HG03139 (cell line): ENCODE results near the gene TTYH3.

Experiments
- ATAC-seq: cut with Tn5 transposase; IDR thresholded peaks from one replicate; pipeline ENCODE4 v1.9.1; 2021; ENCODE audit not compliant: unreplicated experiment

TTYH3 gene

DNA sequence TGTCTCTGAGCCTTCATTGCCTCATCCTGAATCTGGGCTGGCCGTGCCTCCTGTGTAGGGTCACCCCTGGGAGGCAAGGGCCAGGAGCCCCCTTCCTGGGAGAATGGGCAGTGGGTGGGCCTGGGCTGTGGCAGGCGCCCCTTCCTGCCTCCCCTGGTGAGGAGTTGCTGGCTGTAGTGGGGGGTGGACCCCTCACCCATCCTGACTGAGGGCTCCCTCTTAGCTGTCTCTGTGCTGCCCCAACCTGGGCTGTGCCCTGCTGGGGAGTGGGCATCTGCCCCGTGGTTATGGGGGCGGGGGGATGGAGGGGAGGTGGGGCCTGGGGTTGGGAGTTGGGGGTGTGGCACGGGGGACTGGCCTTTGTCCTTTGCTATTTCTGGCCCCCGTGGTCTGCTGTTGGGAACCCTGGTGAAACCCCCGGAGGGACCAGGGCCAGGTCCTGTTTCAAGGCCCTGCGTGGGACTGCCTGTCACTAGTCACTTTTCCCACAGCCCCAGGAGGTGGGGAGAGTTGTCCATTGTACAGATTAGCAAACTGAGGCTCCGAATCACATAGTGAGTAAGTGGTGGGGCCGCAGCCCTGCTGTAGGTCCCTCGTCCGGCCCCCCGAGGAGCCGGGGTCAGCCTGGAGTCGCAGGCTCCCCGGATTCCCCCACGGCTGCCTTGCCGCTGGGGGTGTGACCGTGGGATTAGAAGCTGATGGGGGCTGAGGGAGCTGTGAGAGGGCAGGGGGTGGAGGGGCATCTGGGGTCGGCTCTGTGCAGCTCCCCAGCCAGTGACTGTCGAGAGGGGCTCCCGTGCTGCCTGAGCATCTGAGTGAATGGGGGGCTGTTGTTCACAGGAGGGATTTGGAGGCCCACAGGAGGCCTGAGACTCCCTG lies 2.7 kb downstream of the TTYH3 start:
- ATAC-seq = no peak

DNA sequence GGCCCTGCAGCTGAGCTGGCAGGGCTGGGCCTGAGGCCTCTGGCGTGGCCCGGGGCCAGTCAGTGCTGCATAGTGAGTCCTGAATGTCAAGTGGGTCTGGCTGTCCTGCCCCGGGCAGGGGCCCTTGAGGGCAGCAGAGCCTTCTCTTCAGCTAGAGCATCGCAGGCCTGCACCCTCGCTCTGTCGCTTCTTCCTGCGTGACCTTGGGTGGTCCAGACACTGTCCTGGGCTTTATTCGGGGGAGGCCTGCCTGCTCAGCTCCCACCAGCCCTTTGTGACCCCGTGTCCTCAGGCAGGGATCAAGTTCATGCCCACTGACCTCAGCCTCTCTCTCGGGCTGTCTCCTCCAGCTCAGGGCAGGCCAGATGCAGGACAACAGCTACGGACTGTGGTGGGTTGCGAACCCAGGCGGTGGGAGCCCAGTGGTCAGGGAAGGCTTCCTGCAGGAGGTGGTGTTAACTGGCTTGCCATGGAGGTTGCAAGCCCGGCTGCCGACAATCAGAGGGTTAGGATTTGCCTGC lies 3.4 kb downstream of the TTYH3 start:
- ATAC-seq = no peak

DNA sequence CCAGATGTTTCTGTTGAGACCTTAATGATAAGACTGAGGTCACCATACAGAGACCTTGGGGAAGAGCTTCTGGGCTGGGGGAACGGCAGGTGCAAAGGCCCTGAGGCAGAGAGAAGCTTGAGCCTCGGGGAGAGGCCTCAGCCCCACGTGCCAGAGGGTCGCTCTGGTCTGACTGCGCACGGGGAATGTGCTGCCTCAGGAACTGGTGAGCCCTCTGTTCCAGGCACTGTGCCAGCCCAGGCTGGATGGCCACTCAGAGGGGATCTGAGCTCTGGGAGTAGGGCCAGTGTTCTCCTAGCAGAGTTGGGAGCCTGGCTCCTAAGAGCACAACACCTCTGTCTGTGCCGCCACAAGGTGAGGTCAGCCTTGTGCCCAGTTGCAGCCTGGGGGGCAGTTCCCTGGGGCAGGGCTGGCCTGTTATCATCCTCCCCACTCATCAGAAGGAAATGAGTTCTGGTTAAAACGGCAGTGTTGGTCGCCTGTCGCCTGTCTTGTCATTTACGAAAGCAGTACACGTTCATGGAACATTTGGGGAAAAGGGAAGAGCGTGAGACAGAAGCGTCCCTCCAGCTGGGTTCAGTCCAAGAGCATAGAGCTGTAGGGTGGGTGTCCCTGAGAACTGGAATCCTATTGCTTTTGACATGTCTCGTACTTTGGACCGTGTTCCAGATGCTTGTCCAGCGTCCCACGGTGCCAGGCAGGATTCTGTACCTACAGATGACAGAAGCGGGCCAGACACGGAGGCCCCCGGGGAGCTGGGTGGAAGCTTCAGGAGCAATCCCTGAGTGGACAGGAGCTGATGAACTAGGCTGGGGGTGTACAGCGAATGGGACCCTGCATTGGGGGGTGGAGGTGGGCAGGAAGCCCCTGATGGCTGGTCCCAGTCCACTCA lies 4.3 kb downstream of the TTYH3 start:
- ATAC-seq = no peak

DNA sequence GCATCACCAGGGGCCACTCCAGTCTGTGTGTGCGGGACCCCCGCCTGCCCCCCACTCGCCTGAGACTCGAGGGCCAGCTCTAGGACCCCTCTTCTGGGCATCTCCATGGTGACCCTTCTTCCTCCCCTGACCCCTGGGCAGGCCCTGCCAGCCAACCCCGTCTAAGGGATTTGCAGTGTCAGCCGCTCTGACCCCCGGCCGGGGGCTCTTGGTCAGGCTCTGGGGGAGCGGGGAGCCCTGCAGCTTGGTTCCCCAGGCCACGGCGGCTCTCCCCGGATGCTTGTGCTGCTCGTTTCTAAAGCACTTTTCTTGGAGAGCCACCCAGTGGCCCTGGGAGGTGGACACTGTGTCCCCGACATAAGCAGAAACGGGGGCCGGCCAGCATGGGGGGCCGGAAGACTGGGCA lies 5.3 kb downstream of the TTYH3 start:
- no peak for ATAC-seq

DNA sequence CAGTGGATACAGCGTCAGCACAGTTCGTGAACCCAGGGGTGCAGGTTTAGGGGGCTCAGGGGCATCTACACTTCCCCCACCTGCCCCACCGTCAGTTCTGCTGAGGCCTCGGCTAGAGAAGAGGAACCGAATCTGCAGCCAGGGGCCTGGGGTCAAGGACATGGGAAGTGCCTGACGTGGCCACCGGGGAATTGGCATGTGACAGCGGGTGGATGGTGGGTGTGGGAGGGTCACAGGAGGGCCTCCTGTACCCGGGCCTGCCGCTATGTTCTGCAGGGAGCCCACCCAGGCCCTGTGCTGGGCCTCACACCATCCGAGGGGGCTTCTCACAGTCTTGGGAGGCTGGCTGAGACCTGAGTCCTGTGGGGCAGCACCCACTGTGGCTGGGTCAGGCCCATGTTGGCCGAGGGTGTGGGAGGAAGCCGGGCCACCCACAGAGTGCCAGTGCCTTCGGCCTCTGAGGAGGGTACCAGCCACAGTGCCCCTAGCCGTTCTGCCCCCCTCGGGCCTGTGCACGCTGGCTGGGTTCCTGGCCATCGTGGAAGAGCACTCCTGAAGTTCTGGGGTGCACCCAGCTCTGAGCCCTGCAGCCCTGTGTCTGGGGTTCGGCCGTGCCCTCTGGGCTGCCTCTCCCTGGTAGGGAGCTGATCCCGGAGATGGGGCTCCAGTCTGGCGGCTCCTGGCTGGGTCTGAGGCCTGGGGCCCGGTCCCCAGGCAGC lies 5.9 kb downstream of the TTYH3 start:
- ATAC-seq = no peak

DNA sequence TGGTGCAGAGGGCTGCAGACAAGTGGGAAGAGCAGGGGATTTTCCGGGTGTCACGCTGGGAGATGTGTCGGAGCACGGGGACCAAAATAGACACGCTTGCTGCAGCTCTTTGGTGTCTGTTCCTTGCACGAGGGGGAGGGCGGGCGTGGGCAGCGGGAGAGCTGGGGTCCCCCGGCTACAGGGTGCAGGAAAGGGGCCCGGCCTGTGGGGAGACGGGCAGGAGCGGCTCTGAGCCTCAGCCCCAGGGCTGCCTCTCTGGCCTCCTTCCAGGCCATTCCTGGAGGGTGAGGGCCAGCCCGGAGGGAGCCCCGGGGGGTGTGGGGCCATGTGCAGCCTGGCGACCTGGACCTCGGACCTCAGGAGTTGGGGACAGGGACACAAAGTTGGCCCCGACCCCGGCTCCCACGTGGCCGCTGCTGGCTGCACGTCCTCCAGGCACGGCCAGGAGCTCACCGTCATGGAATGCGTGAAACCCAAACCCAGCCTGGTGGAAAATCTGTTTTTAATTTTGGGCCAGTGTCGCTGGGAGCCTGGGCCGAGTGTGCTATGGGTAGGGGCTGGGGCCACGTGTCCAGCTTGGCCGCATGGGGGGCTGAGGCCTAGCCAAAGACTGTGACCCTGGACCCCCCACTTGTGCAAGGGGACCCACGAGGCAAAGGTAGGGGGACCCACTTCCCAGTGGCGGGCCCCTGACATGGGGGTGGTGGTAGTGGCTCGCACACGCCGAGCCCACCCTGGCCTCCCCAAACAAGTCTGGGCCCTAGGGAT lies 6.6 kb downstream of the TTYH3 start:
- no peak for ATAC-seq

DNA sequence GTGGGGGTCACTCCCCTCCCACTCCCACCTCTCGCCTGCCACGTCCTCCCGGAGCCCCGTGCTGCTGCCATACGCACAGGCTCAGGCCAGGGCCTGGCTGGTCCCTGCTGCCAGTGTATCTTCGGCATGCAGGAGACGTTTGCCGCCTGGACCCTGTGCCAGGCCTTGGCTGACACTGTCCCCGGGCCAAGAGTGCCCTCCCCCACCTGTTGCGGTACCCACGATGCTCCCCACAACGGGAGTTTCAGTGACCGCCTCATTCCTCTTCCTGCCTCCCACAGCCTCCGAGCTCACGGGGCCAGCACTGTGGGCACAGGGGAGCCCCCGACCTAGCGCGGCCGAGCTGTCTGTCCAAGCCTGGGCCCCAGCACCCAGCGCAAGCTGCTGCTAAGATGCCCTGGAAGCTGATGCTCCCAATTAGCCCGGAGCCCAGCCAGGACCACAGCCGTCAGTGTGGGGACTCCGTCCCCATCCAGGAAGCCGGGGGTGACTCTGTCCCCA lies 7.4 kb downstream of the TTYH3 start:
- ATAC-seq = no peak

DNA sequence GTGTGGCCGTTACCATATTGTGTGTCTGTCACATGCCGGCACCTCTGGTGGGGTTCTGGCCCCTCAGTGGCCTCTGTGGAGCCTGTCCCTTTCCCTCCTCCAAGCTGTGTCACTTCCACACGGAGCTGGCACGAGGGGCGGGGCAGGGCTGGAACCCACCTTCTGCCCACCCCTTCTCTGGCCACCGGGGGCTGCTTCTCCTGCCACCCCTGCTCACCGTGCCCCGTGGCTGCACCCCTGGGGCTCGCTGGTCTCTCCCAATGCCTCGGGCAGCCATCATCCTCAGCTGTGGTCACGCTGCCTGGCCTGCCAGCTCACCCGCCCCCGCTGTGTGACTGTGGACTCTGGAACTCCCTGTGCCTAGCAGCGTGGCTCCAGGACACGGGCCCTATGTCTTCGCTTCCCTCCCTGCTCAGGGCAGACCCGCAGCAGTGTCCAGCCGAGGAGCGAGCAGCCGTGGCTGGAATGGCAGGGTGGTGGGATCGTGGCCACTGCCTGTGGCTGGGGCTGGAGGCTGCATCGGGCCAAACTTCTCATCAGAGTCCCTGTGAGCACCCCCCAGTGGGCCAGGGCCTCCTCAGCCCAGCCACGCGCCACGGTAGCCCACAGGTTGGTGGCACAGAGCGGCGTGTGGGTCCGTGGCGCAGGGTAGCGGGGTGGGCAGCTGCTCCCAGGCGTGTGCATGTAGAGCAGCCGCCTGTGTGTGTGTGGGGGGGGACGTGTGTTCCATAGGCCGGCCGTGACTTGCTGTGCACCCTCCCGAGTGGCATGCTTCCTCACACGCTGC lies 8.1 kb downstream of the TTYH3 start:
- no peak for ATAC-seq

DNA sequence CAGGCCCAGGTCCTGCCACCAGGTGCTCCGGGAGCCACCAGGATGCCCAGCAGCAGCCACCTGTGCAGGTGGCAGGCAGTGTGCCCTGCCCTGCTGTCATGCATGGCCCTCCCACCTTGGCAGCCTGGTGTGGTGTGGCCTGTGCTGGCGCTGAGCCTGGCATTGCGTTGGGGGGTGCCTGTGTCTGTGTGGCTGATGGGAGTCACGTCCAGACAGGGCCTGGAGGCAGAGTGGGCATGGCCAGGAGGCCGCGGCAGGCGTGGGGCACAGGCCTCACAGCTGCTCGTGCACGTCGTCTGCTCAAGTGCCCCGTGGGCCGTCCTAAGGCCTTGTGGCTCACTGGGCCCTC lies 8.7 kb downstream of the TTYH3 start:
- ATAC-seq = no peak

DNA sequence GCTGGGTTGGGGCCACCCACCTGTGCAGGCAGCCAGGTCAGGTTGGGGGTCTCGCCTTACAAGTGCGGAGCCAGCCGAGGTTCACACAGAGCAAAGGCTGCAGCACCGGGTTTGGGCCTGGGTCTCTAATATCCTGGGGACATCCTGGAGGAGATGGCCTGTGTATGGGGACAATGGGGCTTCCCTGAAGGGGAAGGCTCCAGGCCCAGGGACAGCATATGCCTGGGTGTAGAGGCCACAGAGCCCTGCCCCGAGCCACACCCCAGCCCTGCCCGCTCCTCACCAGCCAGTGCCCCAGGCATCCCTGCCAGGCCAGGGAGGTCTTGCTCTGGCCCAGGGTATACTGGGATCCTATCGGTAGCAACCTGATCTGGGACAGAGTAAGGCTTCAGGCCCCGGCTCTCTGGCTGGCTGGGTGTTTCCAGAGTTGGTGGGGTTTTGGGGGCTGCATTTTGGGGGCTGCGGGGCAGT lies 9.1 kb downstream of the TTYH3 start:
- ATAC-seq = no peak

DNA sequence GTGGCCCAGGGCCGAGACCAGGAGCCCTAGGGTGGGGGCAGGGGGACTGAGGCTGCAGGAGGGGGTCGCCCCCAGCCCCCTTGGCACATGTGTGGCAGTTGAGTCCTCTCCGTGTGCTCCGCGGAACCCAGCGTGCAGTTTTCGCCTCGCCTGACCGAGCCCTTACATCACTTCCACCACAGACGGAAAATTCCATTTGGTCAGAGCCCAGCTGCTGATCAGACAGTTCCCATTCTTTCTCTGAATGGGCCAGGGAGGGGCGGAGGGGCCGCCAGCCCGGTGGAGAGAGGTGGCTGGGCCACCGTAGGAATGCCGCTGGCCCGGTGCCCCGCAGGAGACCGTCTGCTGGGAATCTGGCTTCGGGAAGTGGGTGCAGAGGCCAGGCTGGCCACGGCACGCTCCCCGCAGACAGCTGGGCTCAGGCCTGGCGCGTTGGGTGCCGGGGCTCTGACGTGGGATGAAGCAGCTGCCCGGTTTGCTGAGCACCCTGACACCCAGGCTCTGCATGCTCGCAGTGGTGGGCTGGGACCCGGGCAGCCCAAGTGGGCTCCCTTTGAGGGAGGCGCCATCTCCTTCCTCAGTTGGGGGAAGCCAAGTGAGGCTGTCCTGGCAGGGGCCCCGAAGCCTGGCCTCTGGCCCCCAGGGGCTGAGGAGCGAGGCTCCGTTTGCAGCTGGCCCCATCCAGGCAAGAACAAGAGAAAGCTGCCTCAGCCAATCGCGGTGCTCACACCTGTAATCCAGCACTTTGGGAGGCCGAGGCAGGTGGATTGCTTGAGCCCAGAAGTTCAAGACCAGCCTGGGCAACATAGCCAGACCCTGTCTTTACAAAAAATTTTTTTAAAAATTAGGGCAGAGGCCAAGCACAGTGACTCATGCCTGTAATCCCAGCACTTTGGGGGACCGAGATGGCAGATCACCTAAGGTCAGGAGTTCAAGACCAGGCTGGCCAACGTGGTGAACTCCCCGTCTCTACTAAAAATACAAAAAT lies 9.9 kb downstream of the TTYH3 start:
- no peak for ATAC-seq

DNA sequence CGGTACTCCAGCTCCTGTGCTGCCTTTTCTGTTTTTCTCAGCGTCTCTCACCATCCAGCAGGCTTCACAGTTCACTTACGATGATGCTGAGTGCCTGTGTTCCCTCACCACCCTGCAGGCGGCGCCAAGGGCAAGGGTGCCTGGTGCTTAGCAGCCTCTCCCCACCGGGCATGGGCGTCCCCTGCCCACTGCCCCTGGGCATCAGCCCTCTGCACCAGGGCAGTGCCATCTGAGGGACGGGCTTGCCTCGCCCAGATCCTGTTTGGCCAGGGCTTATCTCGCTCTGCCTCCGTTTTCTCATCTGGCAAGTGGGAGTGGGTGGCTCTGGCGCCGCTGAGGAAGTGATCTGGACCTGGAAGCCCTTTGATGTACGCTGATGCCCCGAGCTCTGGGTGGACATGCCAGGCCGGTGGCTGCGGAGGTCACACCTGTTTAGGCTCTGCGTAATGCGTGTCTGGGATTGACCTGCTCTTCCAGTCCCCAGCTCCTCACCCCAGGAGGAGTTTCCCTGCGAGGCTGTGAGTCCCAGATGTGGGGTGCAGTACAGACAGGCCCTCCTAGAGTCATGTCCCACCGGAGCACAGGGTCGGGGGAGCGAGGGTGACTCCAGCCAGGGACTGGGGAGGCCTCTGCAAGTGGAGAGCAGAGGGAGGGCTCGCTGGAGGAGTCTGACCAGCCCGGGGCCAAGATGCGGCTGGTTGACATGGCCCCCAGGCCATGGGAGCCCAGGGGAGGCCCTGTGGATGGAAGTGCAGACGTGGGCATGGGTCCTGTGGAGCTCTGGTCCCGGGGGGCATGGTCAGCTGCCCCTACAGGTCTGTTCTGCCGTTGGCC lies 11.8 kb downstream of the TTYH3 start:
- ATAC-seq = no peak

DNA sequence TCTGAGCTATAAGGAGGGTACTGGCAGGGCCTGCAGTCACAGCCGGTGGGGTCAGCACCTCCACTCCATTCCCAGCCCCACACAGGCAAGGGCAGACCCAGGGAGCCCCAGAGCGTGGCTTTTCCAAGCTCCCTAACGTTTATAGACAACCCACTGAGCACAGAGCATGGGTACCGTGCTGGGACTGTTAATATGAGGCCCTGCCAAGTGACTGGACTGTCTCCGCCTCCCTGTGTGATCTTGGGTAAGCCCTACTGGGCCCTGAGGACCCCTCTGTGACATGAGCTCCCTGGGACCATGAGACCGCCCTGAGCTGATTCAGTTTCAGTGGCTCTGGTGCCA lies 12.4 kb downstream of the TTYH3 start:
- no peak for ATAC-seq

DNA sequence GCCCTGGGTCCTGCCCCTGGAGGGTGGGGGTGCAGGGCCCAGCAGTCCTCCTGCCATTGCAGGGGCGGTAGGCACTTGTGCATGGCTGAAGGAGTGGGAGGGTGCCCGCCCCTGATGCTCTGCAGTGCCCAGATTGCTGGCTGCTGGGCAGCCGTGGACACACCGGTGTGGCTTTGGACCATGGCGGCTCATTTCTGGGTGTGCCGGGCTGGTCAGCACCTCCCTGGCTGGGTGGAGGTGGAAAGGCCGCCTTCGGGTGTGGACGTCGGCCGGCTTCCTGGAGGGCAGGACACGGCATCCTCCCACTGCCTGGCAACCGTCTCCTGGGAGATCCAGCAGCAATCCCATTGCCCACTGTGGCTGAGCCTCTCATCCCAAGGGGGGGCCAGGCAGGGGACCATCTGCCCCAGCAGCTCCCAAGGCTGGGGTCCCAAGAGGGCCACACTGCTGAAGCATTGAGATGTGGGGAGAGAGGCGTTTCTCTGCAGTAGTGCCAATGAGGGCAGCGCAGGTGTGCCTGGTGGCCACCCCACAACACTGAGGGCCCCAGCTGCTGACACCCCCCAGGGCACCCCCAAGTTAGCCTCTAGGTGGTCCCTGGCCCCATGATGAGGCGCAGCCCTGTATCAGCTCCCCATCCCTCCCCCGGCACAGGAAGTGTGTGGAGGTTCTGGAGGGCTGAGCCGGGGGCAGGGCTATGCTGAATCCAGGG lies 12.9 kb downstream of the TTYH3 start:
- peak; percentile 26 for ATAC-seq

DNA sequence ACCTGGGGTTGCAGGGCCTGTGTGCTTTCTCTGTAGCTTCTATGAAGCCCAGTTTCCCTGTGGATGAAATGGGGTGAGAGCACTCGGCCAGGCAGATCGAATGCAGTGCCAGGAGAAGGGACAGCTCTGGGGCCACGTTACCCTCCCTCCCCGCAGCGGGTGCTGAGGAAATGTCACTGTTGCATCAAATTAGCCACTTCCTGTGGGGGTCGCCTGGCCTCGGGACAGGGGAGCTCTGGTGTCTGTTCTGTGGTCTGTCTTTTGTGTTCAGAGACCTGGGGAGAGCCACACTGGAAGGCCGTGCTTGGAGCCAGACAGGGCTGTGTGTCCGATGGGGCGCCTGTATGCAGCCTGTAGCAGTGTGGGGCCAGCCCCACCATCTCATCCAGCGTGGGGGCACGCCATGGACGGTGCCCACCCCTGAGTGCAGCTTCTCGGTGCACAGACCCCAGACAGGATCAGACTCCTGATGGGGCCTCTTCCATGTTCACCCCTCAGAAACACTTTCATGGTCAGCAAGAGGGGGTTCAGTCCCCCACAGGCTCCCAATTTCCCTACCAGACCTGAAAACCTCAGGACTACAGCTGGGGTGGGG lies 13.6 kb downstream of the TTYH3 start:
- ATAC-seq = peak; percentile 52

DNA sequence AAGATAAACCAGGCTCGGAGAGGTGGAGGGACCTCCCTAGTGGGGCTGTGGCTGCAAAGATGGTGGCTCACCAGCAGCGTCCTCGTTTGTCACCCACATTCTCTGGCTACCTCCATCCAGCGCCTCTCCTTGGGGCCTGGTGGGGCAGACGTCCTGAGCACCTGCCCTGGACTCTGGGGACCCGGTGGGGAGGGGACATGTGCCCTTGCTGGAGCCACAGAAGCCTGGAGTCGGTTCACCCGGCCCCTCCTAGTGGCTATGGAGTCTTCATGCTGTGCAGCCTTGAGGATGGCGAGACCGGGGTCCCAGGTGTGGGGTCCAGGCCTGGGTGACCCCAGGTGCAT lies 14.5 kb downstream of the TTYH3 start:
- ATAC-seq = no peak
